SIG-M5 treated with dmso at 0.1 percent for 504 hours (cell line): ENCODE results near the gene SLC2A5.
A peak's percentile ranks its signal among the peaks of the same experiment; 100 is the strongest.

Experiments used
- DNase-seq: peaks from one replicate; lab custom pipeline; 2025; ENCODE audit not compliant: unreplicated experiment; lab: John Stamatoyannopoulos, UW

SLC2A5 gene, protein sequence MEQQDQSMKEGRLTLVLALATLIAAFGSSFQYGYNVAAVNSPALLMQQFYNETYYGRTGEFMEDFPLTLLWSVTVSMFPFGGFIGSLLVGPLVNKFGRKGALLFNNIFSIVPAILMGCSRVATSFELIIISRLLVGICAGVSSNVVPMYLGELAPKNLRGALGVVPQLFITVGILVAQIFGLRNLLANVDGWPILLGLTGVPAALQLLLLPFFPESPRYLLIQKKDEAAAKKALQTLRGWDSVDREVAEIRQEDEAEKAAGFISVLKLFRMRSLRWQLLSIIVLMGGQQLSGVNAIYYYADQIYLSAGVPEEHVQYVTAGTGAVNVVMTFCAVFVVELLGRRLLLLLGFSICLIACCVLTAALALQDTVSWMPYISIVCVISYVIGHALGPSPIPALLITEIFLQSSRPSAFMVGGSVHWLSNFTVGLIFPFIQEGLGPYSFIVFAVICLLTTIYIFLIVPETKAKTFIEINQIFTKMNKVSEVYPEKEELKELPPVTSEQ

DNA sequence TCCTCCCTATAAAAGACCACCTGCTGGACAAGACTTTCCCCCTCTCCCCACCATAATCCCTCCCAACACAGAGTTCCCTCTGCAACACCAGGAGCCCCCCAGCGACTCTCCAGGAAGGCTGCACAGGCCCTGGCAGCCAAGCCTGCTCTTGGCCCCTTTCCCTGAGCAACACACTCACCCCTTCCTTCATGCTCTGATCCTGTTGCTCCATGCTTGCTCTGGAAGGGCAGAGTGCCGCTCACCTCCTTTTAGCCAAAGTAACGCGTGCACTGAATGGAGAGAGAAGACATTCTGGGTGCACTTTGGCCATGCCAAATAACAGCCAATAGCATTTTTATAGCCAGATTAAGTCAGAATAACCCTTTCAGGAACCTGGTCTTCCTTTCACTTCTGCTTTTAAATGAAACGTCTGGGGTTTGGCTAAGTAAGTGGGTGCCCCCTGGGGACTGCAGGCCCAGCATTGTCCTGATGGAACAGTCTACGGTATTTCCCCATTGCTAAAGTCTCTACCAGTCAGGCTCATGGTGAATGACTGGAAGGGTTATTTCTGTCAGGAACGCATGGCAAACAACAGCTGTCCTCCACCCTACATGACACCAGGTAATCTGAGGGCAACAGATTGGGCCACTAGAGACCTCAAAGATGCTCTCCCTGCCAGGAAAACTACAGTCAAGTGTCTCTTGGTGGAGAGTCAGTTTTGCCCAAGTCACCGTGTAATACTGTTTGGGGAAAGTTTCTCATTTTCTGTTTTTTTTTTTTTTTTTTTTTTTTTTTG, at the start of gene SLC2A5:
SLC2A5 (minus strand) TSS at position 310 of the 775 bp plus-strand sequence; CDS start at position 211, 99 bp downstream.
- peak; percentile 98 for DNase-seq

GRCh38 chr1:9118186-9118585, 48.8 kb upstream of the SLC2A5 start:
- no peak for DNase-seq

DNA sequence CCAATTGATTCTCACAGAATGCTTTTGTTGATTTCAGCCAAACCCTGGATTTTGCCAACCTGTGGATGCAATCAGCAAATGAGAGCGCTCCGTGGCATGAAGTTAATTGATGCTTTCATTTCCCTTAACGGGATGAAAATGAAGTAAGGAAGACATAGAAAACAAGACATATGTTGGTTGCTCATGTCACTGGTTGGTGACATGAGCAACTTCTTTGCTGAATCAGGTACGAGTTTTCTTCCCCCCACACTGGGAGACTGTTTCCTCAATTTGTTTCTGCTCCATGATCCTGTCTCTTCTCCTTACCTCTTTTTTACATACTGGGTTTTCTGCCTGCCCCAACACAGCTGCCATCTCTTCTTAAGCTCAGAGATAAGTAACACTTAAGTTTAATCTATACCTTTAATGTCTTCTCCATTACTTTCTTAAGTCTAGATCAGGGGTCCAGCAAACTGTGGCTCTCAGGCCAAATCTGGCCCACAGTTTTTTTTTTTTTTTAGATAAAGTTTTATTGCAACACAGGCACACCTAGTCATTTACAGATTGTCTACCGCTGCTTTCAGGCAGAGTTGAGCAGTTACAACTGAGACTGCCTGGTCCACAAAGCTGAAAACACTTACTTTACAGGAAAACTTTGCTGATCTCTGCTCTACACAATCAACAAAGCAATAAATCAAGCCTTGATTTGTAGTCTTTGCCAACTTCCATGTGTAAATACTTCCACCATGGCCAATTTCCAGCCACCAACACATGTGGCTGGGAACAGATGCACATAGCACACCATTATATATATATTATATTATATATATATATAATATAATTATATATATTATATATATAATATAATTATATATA, 46.1 kb upstream of the SLC2A5 start:
- DNase-seq, result no peak

DNA sequence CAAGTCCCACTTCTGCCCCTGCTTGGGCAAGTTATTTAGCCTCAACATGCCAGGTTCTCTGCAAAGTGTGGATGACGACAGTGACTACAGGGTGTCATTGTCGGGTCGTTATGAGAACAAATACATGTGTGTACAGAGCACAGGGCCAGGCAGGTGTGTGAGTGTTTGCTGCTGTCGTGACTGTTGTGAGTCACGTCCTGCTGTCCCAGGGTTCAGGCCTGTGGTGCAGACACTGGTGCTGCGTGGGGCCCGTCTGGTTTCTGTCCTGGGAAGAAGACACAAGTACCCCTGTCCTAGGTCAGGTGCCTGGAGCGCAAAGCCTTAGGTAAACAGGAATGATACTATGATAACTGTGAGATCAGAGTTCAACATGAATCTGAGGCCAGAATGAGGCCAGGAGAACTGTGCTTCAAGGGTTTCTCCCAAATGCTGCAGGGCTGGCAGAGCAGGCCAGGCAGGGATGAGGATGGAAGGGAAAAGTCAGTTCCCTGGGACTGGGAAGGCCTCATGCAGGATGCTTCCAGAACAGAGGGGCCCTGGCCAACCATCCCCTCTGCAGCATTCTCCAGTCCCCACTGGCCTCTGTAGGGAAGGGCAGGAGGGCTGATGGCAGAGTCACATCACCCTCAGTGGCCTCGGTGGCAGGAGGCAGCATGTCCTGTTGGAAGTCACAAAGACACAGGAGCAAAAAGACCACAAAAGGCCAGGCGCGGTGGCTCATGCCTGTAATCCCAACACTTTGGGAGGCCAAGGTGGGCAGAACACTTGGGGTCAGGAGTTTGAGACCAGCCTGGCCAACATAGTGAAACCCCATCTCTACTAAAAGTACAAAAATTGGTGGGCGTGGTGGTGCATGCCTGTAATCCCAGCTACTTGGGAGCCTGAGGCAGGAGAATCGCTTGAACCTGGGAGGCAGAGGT, 43.8 kb upstream of the SLC2A5 start:
- DNase-seq, result no peak

GRCh38 chr1:9111957-9112356, 42.5 kb upstream of the SLC2A5 start:
- no peak for DNase-seq

- no peak for DNase-seq
Observed at GRCh38 chr1:9111357-9111691, 41.9 kb upstream of the SLC2A5 start.

DNA sequence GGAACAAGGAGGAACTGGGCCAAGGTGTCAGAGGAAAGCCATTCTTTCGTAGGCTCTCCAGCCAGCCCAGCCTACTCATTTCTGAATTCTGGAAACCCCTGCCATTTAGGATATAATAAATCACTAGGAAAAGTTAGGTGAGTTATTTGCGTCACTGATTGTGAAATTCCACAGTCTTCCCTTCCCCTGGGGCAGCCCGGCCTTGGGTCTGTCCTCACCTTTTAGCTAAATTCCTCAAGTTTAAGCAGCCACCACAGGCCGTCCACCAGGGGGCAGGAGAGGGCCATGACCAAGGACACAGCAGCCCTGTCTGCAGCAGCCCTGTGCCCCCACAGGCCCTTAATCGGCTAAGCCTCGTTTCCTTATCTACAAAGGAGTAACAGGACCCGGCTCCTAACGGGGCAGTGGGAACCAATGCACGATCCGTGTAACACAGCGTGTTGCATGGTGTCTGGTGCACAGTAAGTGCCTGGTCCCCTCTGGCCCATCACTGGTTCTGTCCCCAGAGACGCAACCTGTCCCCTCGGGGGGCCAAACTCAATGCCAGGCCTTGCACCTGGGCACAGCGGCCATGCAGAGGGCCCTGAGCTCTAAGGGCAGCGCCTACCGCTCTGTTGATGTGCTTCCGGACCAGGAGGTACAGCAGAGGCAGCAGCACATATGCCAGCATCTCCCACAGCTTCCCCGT, 41.4 kb upstream of the SLC2A5 start:
- DNase-seq, result peak; percentile 71

DNA sequence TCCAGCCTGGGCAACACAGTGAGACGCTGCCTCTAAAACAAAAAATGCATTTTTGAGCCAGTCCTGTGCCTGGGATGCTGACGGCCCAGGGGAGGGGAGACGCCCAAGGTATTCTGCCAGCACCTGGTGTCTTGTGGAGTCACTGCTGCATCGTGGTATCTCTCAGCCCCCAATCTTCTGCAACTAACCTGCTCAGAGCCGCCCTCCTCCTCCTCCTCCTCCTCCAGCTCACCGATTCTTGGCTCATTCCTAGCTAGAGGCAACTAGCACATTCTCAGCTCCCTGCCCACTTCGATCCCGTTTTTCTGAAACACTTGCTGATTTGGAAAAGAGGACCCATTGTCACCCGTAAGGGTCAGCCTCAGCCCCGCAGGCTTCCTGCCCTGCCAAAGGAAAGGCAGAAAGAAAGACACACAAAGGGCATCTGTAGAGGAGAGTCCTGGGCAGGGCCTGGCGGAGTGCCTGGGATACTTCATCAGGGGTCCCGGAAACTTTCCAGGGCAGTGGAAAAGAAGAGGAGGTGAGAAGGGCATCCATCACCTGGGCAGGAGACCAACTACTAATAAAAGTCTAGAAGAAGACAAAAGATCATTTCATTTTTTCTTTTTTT, 38.7 kb upstream of the SLC2A5 start:
- DNase-seq, result no peak

GRCh38 chr1:9107136-9107535, 37.7 kb upstream of the SLC2A5 start:
- no peak for DNase-seq

- DNase-seq, result no peak
Observed at GRCh38 chr1:9106286-9106685, 36.9 kb upstream of the SLC2A5 start.

DNA sequence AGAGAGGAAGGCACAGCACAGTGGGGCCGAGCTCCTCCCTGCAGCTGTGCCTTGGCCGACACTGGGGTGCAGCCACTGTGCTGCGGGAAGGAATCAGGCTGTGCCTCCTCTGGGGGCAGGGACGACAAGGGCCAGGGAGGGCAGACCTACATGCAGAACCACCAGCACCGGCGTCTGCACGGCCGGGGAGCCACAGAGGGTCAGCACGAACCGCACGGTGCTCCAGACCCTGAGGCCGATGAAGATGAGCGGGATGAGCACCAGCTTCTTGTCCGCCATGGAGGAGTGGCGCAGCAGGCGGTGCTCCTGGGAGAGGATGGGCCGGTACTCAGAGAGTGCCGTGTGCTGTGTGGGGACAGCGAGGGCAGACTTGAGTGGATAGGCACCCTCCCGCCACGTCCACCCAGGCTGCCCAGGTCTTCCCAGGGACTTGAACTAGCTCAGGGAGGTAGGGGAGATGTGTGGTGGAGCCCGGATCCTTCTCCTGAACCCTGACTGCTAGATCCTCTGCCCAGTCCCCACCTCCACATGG, 36.0 kb upstream of the SLC2A5 start:
- no peak for DNase-seq

DNA sequence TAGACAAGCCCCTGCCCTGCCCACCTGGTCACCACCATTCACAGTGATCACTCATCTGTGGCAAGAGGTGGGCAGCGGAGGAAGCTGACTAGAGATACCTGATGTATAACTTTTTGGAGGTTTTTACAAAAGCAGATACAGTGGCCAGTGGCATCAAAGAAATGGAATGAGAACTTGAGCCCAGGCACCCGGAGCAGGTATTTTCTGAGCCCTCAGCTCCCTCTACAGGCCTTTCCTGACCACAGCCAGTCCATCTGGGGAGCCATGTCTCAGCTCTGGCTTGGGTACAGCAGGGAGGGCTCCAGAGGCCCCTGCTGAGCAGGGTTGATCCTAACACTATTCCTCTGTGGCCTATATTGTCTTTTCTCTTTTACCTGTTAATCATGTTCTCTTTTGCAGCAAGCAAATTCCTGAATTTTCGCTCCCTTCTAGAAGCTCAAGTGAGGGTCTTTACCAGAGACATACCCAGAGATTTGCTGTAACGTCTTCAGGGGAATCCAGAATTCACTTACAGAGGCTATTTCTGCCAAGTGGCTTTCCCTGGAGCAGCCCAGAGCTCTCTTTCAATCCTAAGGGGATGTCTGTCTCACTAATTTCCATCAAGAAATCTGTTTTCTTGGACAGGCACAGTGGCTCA, 32.2 kb upstream of the SLC2A5 start:
- DNase-seq, result peak; percentile 64

DNA sequence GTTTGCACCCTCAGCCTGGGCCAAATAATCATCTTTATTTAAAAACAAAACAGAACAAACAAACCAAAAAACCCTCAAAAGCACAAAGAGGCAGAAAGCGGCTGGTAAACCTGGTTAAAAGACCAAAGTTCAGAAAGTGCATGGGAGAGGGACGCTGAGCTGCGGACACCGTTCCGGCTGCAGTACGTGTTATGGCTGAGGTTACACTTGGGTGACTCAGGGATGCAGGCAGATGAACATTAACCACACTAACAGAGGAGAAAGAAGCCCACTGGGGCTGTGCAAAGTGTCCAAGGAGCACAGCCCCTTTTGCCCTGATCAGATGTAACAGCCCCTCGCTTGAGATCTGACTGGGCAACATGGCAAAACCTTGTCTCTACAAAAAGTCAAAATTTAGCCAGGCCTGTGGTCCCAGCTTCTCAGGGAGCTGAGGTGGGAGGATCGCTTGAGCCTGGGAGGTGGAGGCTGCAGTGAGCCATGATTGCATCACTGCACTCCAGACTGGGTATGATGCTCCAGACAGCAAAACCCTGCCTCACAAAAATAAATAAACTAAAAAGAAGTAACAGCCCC, 31.1 kb upstream of the SLC2A5 start:
- no peak for DNase-seq

DNA sequence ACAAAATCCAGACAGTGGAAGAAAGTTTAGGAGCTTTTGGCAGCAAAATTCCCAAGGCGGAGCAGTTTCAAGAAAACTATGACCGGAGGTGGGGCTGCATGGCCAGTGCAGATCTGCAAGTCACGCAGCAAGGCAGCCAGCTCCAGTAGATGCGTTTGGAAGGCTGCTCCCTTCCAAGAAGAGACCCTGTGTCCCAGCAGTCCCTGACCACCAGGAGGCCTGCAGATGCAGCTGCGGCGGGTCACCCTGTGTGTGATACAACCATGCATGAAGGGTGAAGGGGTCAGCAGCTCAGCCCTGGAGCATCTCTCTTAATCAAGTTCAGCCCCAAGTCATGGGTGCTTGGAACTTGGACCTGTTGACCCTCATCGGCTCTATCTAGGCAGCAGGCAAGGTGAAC, 30.1 kb upstream of the SLC2A5 start:
- DNase-seq, result no peak

GRCh38 chr1:9097947-9098705, 28.7 kb upstream of the SLC2A5 start:
- no peak for DNase-seq

DNA sequence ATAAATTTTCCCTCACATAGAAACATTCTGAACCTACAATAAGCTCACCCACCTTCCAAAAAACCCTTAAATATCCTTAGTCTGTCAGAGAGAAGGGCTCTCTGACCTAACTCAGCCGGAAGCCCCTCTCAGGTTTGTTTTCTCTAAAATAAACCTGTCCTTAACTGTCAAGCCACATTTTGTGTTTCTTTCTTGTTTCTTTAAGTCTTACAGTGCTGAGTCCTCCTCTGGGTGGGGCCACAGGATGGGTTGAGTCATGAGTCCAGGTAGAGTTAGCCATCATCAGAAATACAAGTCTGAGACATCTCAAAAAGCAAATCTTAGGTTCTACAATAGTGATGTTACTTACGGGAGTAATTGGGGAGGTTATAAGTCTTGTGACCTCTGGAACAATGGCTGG, 26.4 kb upstream of the SLC2A5 start:
- DNase-seq, result no peak

DNA sequence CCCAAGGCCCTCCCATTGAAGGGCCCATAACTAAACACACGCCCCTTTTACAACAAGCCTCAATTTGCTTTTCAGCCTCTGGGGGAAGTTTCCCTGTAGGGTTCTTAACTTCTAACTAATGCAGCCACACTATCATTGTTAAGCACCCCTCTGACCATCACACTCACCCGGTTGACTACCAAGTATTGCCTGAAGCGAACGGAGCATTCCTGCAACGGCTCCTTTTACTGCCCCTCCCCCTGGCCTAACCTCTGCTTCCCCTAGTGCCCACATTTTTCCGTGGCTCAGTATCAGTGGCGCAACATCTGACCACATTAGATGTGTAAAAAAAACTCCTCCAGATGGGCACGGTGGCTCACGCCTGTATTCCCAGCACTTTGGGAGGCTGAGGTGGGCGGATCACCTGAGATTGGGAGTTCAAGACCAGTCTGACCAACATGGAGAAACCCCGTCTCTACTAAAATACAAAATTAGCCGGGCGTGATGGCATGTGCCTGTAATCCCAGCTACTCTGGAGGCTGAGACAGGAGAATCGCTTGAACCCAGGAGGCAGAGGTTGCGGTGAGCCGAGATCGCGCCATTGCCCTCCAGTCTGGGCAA, 24.7 kb upstream of the SLC2A5 start:
- DNase-seq, result peak; percentile 54
